GM12875 (cell line): ENCODE measurements around the gene ATP8B1.
"Not testable (repeated sequence)": the region's sequence is repeated elsewhere in the genome, so short reads cannot be mapped to it uniquely, and the experiment has no call there.

ENCODE experiments used
- H3K4me3 ChIP-seq: one replicate; pipeline ENCODE4 v1.5.1; 2011; ENCODE audit warnings: low read depth, low read length, control low read depth
- CTCF ChIP-seq: IDR thresholded peaks from 2 replicates; pipeline ENCODE4 v1.5.1; 2011; ENCODE audit warnings: low read depth, mild to moderate bottlenecking, control low read depth, inconsistent platforms, low read length, moderate library complexity, borderline replicate concordance; ENCODE audit not compliant: insufficient read depth

The ATP8B1 gene

GRCh38 chr18:57832730-57833129 lies 29.6 kb upstream of the ATP8B1 start:
- no peak overlapping the region for H3K4me3 ChIP-seq

GRCh38 chr18:57831597-57832377 lies 28.7 kb upstream of the ATP8B1 start:
- H3K4me3 ChIP-seq = no peak overlapping the region
- no peak for TF ChIP-seq CTCF

More at GRCh38 chr18:57832730-57833129, 29.6 kb upstream of the ATP8B1 start:
- TF ChIP-seq CTCF = no peak

- TF ChIP-seq CTCF = no peak
Measured at GRCh38 chr18:57827646-57828045, 24.5 kb upstream of the ATP8B1 start.

GRCh38 chr18:57826252-57826651 lies 23.1 kb upstream of the ATP8B1 start:
- TF ChIP-seq CTCF = no peak
- H3K4me3 ChIP-seq = no peak overlapping the region

More at GRCh38 chr18:57827646-57828045, 24.5 kb upstream of the ATP8B1 start:
- no peak overlapping the region for H3K4me3 ChIP-seq

GRCh38 chr18:57820583-57820982 lies 17.5 kb upstream of the ATP8B1 start:
- H3K4me3 ChIP-seq = not testable (repeated sequence)

GRCh38 chr18:57819671-57820460 lies 16.8 kb upstream of the ATP8B1 start:
- H3K4me3 ChIP-seq = no peak overlapping the region

More at GRCh38 chr18:57819671-57820460, 16.8 kb upstream of the ATP8B1 start:
- TF ChIP-seq CTCF = no peak
